GM12878 (cell line): ENCODE data around the gene AVP. TPM values are rescaled to one million over a fixed set of nuclear protein-coding genes. Genes with fewer than 3 reads are reported as not detected.

Experiments
- CEBPZ ChIP-seq: fragments of 150-350 bp; IDR thresholded peaks from 2 replicates; pipeline ENCODE4 v1.6.1; 2016; ENCODE audit warnings: low read depth, low read length
- CREB1 ChIP-seq: IDR thresholded peaks from 2 replicates; pipeline ENCODE4 v1.6.1; 2012; ENCODE audit warnings: low read depth, mild to moderate bottlenecking, inconsistent platforms
- E4F1 ChIP-seq: fragments of 450-650 bp; IDR thresholded peaks from 2 replicates; pipeline ENCODE4 v1.6.1; 2018; ENCODE audit warnings: borderline replicate concordance, mild to moderate bottlenecking; ENCODE audit not compliant: partially characterized antibody
- ESRRA ChIP-seq: IDR thresholded peaks from 2 replicates; pipeline ENCODE4 v1.6.1; 2012; ENCODE audit warnings: mild to moderate bottlenecking, low read length, improper control_type of control experiment
- GABPA ChIP-seq: IDR thresholded peaks from 2 replicates; pipeline ENCODE4 v1.6.1; 2014; ENCODE audit warnings: antibody characterized with exemption, low read depth, mild to moderate bottlenecking, inconsistent platforms
- GATAD2B ChIP-seq: fragments of 450-650 bp; conservative IDR thresholded peaks from 2 replicates; pipeline ENCODE4 v1.6.1; 2017; ENCODE audit warnings: low read depth, mild to moderate bottlenecking, moderate library complexity
- HCFC1 ChIP-seq: fragments of 150-350 bp; IDR thresholded peaks from 2 replicates; pipeline ENCODE4 v1.6.1; 2014; ENCODE audit warnings: low read length
- IKZF1 ChIP-seq: fragments of 450-650 bp; conservative IDR thresholded peaks from 2 replicates; pipeline ENCODE4 v1.6.1; 2017; ENCODE audit warnings: antibody characterized with exemption, mild to moderate bottlenecking
- KDM1A ChIP-seq: fragments of 200-600 bp; sonication (generic); IDR thresholded peaks from 2 replicates; pipeline ENCODE4 v1.6.1; 2016; ENCODE audit warnings: borderline replicate concordance
- MAX ChIP-seq: IDR thresholded peaks from 2 replicates; pipeline ENCODE4 v1.6.1; 2012; ENCODE audit warnings: low read depth, low read length, improper control_type of control experiment
- NBN ChIP-seq: fragments of 450-650 bp; IDR thresholded peaks from 2 replicates; pipeline ENCODE4 v1.6.1; 2016
- NFXL1 ChIP-seq: fragments of 450-650 bp; IDR thresholded peaks from 2 replicates; pipeline ENCODE4 v1.6.1; 2017; ENCODE audit warnings: antibody characterized with exemption, mild to moderate bottlenecking, borderline replicate concordance
- PAX5 ChIP-seq: IDR thresholded peaks from 2 replicates; pipeline ENCODE4 v1.6.1; 2011; ENCODE audit warnings: low read depth, low read length, borderline replicate concordance
- SIX5 ChIP-seq: IDR thresholded peaks from 2 replicates; pipeline ENCODE4 v1.6.1; 2011; ENCODE audit warnings: mild to moderate bottlenecking, low read depth, low read length, moderate library complexity; ENCODE audit not compliant: severe bottlenecking
- SMAD1 ChIP-seq: fragments of 450-650 bp; IDR thresholded peaks from 2 replicates; pipeline ENCODE4 v1.6.1; 2018; ENCODE audit warnings: mild to moderate bottlenecking, low read depth; ENCODE audit not compliant: partially characterized antibody
- ZBED1 ChIP-seq: IDR thresholded peaks from 2 replicates; pipeline ENCODE4 v1.6.1; 2016; ENCODE audit warnings: borderline replicate concordance
- ZBTB4 ChIP-seq: fragments of 450-650 bp; formaldehyde crosslinking; IDR thresholded peaks from 2 replicates; pipeline ENCODE4 v1.4.0; 2022; ENCODE audit warnings: mild to moderate bottlenecking, moderate library complexity
- ZNF207 ChIP-seq: fragments of 450-650 bp; IDR thresholded peaks from 2 replicates; pipeline ENCODE4 v1.6.1; 2014; ENCODE audit warnings: antibody characterized with exemption, mild to moderate bottlenecking, borderline replicate concordance
- ZNF24 ChIP-seq: fragments of 450-650 bp; IDR thresholded peaks from 2 replicates; pipeline ENCODE4 v1.6.1; 2017; ENCODE audit warnings: antibody characterized with exemption, mild to moderate bottlenecking
- polyA plus RNA-seq, 11 experiments: library from polyadenylated mRNA; depleted of rRNA in 4 of 11; unstranded in 6 of 11; stranded (reverse) in 5 of 11; fragments of >200 nt; fragmentation: Nextera tagmentation in 4 of 11; fragmentation: Illumina TruSeq in 1 of 11; extraction: Ambion mirVana in 4 of 11; extraction: Trizol in 1 of 11; gene quantifications; 1 replicate in 1 of 11; 2 replicates in 10 of 11; pipeline versions ENCODE4 v1.2.1 to v1.2.3, GENCODE V29; 2011 to 2016; ENCODE audit warnings: inconsistent platforms in 2 of 11, missing spikeins in 2 of 11, low read depth in 1 of 11
- total RNA-seq, 4 experiments: library from RNA; depleted of rRNA in 3 of 4; stranded (reverse); fragments of >200 nt in 3 of 4; fragmentation: Illumina TruSeq in 1 of 4; extraction: Trizol in 1 of 4; gene quantifications; 2 replicates each; pipeline versions ENCODE4 v1.2.1 to v1.2.3, GENCODE V29; 2013 to 2021

The AVP gene
- total and polyA plus RNA-seq, 10 of the 15 experiments (the other 5 are each of a cell fraction or from before 2014, with no cell fraction given) = not detected

DNA sequence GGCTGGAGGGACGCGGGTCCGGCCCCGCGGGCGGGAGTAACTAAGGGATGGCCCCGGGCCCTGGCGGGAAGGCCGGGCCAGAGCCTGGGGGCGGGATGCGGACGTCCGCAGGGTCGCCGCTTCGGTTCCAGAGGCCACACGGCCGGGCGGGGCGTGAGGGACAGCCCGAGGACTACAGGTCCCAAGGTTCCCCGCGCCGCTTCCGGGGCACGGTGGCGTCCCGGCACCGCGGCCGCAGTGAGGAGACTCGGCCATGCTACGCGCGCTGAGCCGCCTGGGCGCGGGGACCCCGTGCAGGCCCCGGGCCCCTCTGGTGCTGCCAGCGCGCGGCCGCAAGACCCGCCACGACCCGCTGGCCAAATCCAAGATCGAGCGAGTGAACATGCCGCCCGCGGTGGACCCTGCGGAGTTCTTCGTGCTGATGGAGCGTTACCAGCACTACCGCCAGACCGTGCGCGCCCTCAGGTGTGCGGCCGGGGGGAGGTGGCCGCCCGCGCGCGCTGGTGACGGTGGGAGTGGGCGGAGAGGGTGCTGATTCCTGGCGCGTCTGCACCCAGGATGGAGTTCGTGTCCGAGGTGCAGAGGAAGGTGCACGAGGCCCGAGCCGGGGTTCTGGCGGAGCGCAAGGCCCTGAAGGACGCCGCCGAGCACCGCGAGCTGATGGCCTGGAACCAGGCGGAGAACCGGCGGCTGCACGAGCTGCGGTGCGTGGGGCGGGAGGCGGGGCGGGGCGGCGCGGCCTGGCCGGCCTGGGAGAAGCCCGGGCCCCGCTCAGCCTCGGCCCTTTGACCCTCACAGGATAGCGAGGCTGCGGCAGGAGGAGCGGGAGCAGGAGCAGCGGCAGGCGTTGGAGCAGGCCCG is 38.5 kb downstream of the AVP start, which contains the start of gene MRPS26 (continued):
- TF ChIP-seq PAX5 (0 out of 2 replicates have a peak, but pooled peaks have one; percentile 32), CREB1 (peak; percentile 68; the same call in 1 of the 2 replicates), SIX5 (peak; percentile 80), SMAD1 (no peak), KDM1A (no peak), MAX (no peak), ESRRA (0 out of 2 replicates have a peak, but pooled peaks have one; percentile 9), E4F1 (peak; percentile 51), ZBED1 (no peak), GABPA (peak; percentile 76), ZBTB4 (CRISPR knock-in tag) (no peak), GATAD2B (peak; percentile 97), ZNF24 (peak; percentile 36; the same call in 1 of the 2 replicates), NBN (no peak), CEBPZ (no peak), IKZF1 (peak; percentile 94), ZNF207 (peak; percentile 88), HCFC1 (peak; percentile 87), NFXL1 (no peak)
